ENCODE measurements around the gene YDJC. TPM values are rescaled to one million over a fixed set of nuclear protein-coding genes. Genes with fewer than 3 reads are reported as not detected.
"Not testable (repeated sequence)": the region's sequence is repeated elsewhere in the genome, so short reads cannot be mapped to it uniquely, and the experiment has no call there.

YDJC gene
- total and polyA plus RNA-seq, 2 experiments from 2014 or later, result 31.8 to 42.5 TPM

DNA sequence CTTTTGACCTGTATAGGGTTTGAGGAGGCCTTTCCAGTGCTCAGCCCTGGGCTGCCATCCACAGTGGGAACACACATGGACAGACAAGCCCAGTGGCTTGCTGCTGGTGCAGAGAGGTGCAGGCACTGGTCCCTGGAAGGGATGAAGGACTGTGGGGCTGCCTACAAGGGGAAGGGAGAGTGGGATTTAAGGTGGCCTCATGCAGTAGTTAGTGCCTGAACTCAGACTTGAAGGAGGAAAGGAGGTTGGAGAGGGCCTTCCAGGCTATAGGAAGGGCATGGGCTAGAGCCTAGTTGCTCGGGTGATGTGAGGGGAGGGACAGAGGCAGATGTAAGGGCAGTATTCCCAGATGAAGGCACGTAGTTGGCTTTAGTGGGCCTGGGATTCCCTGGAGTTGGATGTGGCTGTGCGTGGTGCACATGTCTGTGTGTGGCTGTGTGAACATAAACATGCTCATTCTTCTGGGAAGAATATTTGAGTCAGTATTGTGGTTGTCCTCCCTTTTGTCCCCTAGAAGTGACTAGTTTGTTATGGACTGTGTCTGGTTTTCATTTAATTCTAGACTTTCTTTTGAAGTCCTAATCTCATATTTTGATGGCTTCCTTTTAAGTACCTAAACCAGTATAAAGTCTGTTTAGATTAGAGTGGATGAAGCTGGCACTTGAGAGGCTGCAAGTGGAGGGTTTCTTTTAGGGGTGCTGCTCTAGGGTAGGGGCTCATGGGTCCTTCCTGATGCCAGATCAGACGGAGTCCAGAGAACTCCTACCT, 18.4 kb downstream of the YDJC start:
- H3K27me3 ChIP-seq, result no peaks in the 10 kb centered on the region
- TF ChIP-seq, protein P1, sequence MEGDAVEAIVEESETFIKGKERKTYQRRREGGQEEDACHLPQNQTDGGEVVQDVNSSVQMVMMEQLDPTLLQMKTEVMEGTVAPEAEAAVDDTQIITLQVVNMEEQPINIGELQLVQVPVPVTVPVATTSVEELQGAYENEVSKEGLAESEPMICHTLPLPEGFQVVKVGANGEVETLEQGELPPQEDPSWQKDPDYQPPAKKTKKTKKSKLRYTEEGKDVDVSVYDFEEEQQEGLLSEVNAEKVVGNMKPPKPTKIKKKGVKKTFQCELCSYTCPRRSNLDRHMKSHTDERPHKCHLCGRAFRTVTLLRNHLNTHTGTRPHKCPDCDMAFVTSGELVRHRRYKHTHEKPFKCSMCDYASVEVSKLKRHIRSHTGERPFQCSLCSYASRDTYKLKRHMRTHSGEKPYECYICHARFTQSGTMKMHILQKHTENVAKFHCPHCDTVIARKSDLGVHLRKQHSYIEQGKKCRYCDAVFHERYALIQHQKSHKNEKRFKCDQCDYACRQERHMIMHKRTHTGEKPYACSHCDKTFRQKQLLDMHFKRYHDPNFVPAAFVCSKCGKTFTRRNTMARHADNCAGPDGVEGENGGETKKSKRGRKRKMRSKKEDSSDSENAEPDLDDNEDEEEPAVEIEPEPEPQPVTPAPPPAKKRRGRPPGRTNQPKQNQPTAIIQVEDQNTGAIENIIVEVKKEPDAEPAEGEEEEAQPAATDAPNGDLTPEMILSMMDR (IDR thresholded peaks at IDR 0.05; ENCODE audit: low read depth, low read length), result no peak
- no peak for DNase-seq (ENCODE audit: low read depth in 1 of 2, low spot score in 1 of 2)
- H3K36me3 ChIP-seq, result peaks cover 10% of the 10 kb centered on the region
- H3K4me3 ChIP-seq, result no peak overlapping the region
- H3K9me3 ChIP-seq (ENCODE audit: low read depth), result no peaks in the 10 kb centered on the region
- no peaks in the 10 kb centered on the region for H3K4me1 ChIP-seq (ENCODE audit: low read depth)
- H3K27ac ChIP-seq, result peak overlapping the region; percentile 30

DNA sequence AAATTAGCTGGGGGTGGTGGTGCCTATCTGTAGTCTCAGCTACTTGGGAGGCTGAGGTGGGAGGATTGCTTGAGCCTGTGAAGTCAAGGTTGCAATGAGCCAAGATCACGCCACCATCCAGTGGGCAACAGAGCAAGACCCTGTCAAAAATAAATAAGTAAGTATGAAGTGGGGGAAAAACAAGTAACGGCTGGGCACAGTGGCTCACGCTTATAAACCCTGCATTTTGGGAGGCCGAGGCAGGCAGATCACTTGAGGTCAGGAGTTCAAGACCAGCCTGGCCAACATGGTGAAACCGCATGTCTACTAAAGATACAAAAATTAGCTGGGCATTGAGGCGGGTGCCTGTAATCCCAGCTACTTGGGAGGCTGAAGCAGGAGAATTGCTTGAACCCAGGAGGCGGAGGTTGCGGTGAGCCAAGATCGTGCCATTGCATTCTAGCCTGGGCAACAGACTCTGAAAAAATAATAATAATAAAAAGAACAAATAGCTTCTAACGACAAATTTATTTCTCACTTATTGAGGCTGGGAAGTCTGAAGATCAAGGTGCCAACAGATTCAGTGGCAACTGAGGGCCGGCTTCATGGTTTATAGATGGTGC, 20.2 kb downstream of the YDJC start:
- DNase-seq (ENCODE audit: low read depth in 1 of 2, low spot score in 1 of 2); H3K27me3 ChIP-seq; H3K4me1 ChIP-seq (ENCODE audit: low read depth); H3K27ac ChIP-seq; H3K4me3 ChIP-seq; H3K9me3 ChIP-seq (ENCODE audit: low read depth); H3K36me3 ChIP-seq: not testable (repeated sequence)

DNA sequence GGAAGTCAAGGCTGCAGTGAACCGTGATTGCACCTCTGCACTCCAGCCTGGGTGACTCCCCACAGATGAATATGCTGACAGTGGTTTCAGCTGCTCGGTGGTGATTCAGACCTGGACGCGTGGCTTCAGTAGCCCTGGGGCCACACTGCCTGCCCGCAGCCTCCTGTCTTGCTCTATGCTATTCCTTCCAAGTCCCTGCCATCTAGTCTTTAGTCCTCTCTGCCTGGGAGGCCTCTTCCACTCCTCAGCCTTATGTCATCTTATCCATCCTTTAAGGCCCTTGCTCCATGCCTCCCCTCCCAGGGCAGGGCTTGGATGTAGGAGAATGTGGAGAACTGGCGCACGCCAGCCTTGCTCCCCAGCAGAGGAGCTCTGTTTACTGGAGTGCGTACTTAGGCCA, 23.0 kb downstream of the YDJC start:
- H3K4me1 ChIP-seq (ENCODE audit: low read depth), result no peaks in the 10 kb centered on the region
- no peak overlapping the region for H3K27ac ChIP-seq
- H3K36me3 ChIP-seq, result peaks cover 2% of the 10 kb centered on the region
- H3K27me3 ChIP-seq, result no peaks in the 10 kb centered on the region
- no peak overlapping the region for H3K4me3 ChIP-seq
- TF ChIP-seq, protein P1 (IDR thresholded peaks at IDR 0.05; ENCODE audit: low read depth, low read length), result no peak
- H3K9me3 ChIP-seq (ENCODE audit: low read depth), result no peaks in the 10 kb centered on the region
- DNase-seq (ENCODE audit: low read depth in 1 of 2, low spot score in 1 of 2), result no peak

- H3K27ac ChIP-seq, result no peak overlapping the region
- no peaks in the 10 kb centered on the region for H3K9me3 ChIP-seq (ENCODE audit: low read depth)
These were observed 23.8 kb downstream of the YDJC start for GRCh38 chr22:21605887-21606564.

GRCh38 chr22:21603973-21604372, 25.8 kb downstream of the YDJC start:
- no peak overlapping the region for H3K27ac ChIP-seq
- H3K4me1 ChIP-seq (ENCODE audit: low read depth), result no peaks in the 10 kb centered on the region
- no peaks in the 10 kb centered on the region for H3K9me3 ChIP-seq (ENCODE audit: low read depth)
- TF ChIP-seq, protein P1 (IDR thresholded peaks at IDR 0.05; ENCODE audit: low read depth, low read length), result no peak
- DNase-seq (ENCODE audit: low read depth in 1 of 2, low spot score in 1 of 2), result no peak
- H3K27me3 ChIP-seq, result no peaks in the 10 kb centered on the region
- H3K4me3 ChIP-seq, result no peak overlapping the region
- no peaks in the 10 kb centered on the region for H3K36me3 ChIP-seq

More at GRCh38 chr22:21605887-21606564, 23.8 kb downstream of the YDJC start:
- no peaks in the 10 kb centered on the region for H3K4me1 ChIP-seq (ENCODE audit: low read depth)
- TF ChIP-seq, protein P1 (IDR thresholded peaks at IDR 0.05; ENCODE audit: low read depth, low read length), result no peak
- no peak for DNase-seq (ENCODE audit: low read depth in 1 of 2, low spot score in 1 of 2)
- no peak overlapping the region for H3K4me3 ChIP-seq
- no peaks in the 10 kb centered on the region for H3K27me3 ChIP-seq
- no peaks in the 10 kb centered on the region for H3K36me3 ChIP-seq

DNA sequence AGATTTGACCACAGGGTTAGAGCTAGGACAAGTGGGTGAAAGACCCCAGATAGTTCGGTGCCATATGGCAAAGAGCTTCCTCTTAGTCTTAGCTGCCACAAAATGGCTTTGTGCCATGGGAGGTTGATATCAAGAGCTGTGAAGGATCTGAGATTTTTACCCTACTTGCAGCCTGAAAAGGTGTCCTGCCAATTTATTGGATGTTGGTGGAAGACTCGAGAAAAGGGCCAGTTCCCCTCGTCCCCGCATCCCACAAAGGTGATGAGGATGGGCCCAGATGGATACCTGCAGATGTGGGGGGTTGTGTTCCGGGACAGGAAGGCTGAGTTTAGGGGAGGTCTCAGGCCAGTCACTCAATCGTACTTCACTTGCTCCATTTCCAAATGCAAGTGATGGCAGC, 27.2 kb downstream of the YDJC start:
- H3K4me3 ChIP-seq, result no peak overlapping the region
- no peaks in the 10 kb centered on the region for H3K27me3 ChIP-seq
- no peaks in the 10 kb centered on the region for H3K9me3 ChIP-seq (ENCODE audit: low read depth)
- TF ChIP-seq, protein P1 (IDR thresholded peaks at IDR 0.05; ENCODE audit: low read depth, low read length), result no peak
- no peaks in the 10 kb centered on the region for H3K4me1 ChIP-seq (ENCODE audit: low read depth)
- no peaks in the 10 kb centered on the region for H3K36me3 ChIP-seq
- no peak overlapping the region for H3K27ac ChIP-seq
- DNase-seq (ENCODE audit: low read depth in 1 of 2, low spot score in 1 of 2), result no peak

Data from cardiac muscle cell (in vitro differentiated cells and primary cell).